ENCODE measurements around the gene TMEM178A. TPM values are rescaled to one million over a fixed set of nuclear protein-coding genes. Genes with fewer than 3 reads are reported as not detected.

Gene TMEM178A
- total RNA-seq, 1 experiment from 2014 or later: 0.50 TPM

GRCh38 chr2:39641635-39642034, 24.1 kb upstream of the TMEM178A start:
- Mint-ChIP-seq H3K36me3 (ENCODE audit: insufficient read depth, unreplicated experiment) (no peaks in the 10 kb centered on the region), H3K4me3 (ENCODE audit: low read depth, unreplicated experiment) (no peak overlapping the region), H3K9me3 (ENCODE audit: low read depth, unreplicated experiment) (no peaks in the 10 kb centered on the region), H3K27me3 (ENCODE audit: unreplicated experiment) (no peaks in the 10 kb centered on the region), H3K4me1 (ENCODE audit: low read depth, unreplicated experiment) (peaks cover 24% of the 10 kb centered on the region), H3K27ac (ENCODE audit: unreplicated experiment) (no peak overlapping the region)
- CTCF ChIA-PET: interaction anchor here (1.1 kb wide), 1 partner anchor 230 kb away, joined by 4 read pairs; no protein-coding TSS in a partner anchor
- intact Hi-C loops (cut with micrococcal nuclease; ENCODE audit: unreplicated experiment): loop anchor here (2.0 kb wide), 1 partner anchor 55 kb away; no protein-coding TSS in a partner anchor
- no peak for TF ChIP-seq CTCF (IDR thresholded peaks at IDR 0.05; ENCODE audit: unreplicated experiment)
- no TSS peak for BruUV-seq (replicated peaks)
- DNase-seq: no peak

- Mint-ChIP-seq H3K27ac (ENCODE audit: unreplicated experiment) (no peak overlapping the region), H3K27me3 (ENCODE audit: unreplicated experiment) (no peaks in the 10 kb centered on the region), H3K4me3 (ENCODE audit: low read depth, unreplicated experiment) (no peak overlapping the region), H3K9me3 (ENCODE audit: low read depth, unreplicated experiment) (no peaks in the 10 kb centered on the region), H3K36me3 (ENCODE audit: insufficient read depth, unreplicated experiment) (no peaks in the 10 kb centered on the region), H3K4me1 (ENCODE audit: low read depth, unreplicated experiment) (peaks cover 24% of the 10 kb centered on the region)
- CTCF ChIA-PET: interaction anchor here (1.1 kb wide), 1 partner anchor 231 kb away, joined by 4 read pairs; no protein-coding TSS in a partner anchor
- BruUV-seq (replicated peaks): no TSS peak
- no peak for TF ChIP-seq CTCF (IDR thresholded peaks at IDR 0.05; ENCODE audit: unreplicated experiment)
- DNase-seq: peak; percentile 69
- intact Hi-C loops (cut with micrococcal nuclease; ENCODE audit: unreplicated experiment): loop anchor here (2.0 kb wide), 1 partner anchor 55 kb away; no protein-coding TSS in a partner anchor
Observed at GRCh38 chr2:39642051-39642718, 23.5 kb upstream of the TMEM178A start.

- CTCF ChIA-PET: no interaction called here
- no peak overlapping the region for H3K27ac Mint-ChIP-seq (ENCODE audit: unreplicated experiment)
- intact Hi-C loops (cut with micrococcal nuclease; ENCODE audit: unreplicated experiment): no loop called here
- H3K9me3 Mint-ChIP-seq (ENCODE audit: low read depth, unreplicated experiment): no peaks in the 10 kb centered on the region
- no peak for DNase-seq
- H3K27me3 Mint-ChIP-seq (ENCODE audit: unreplicated experiment): no peaks in the 10 kb centered on the region
- no peaks in the 10 kb centered on the region for H3K36me3 Mint-ChIP-seq (ENCODE audit: insufficient read depth, unreplicated experiment)
- no peak for TF ChIP-seq CTCF (IDR thresholded peaks at IDR 0.05; ENCODE audit: unreplicated experiment)
- H3K4me1 Mint-ChIP-seq (ENCODE audit: low read depth, unreplicated experiment): peaks cover 21% of the 10 kb centered on the region
- BruUV-seq (replicated peaks): no TSS peak
- no peak overlapping the region for H3K4me3 Mint-ChIP-seq (ENCODE audit: low read depth, unreplicated experiment)
Observed at GRCh38 chr2:39645826-39646225, 19.9 kb upstream of the TMEM178A start.

- Mint-ChIP-seq H3K27me3 (ENCODE audit: unreplicated experiment) (no peaks in the 10 kb centered on the region), H3K9me3 (ENCODE audit: low read depth, unreplicated experiment) (no peaks in the 10 kb centered on the region), H3K4me3 (ENCODE audit: low read depth, unreplicated experiment) (no peak overlapping the region), H3K36me3 (ENCODE audit: insufficient read depth, unreplicated experiment) (no peaks in the 10 kb centered on the region), H3K4me1 (ENCODE audit: low read depth, unreplicated experiment) (peaks cover 17% of the 10 kb centered on the region), H3K27ac (ENCODE audit: unreplicated experiment) (no peak overlapping the region)
- CTCF ChIA-PET: no interaction called here
- no TSS peak for BruUV-seq (replicated peaks)
- no peak for DNase-seq
- intact Hi-C loops (cut with micrococcal nuclease; ENCODE audit: unreplicated experiment): no loop called here
- no peak for TF ChIP-seq CTCF (IDR thresholded peaks at IDR 0.05; ENCODE audit: unreplicated experiment)
Observed at GRCh38 chr2:39646267-39646666, 19.4 kb upstream of the TMEM178A start.

Measured in Calu3 (cell line).